Activated T-helper 1 cell treated with Interleukin-2 at 50 U/mL for 16 hours (primary cell): ENCODE results near the gene PRELID2.
"Not testable (repeated sequence)": the region's sequence is repeated elsewhere in the genome, so short reads cannot be mapped to it uniquely, and the experiment has no call there.

ENCODE experiments used
- DNase-seq: peaks from one replicate; pipeline ENCODE4 v3.0.0-alpha.2; 2020; ENCODE audit warnings: low read depth

The PRELID2 gene

GRCh38 chr5:145743396-145744061 lies 91.6 kb downstream of the PRELID2 start:
- no peak for DNase-seq

DNA sequence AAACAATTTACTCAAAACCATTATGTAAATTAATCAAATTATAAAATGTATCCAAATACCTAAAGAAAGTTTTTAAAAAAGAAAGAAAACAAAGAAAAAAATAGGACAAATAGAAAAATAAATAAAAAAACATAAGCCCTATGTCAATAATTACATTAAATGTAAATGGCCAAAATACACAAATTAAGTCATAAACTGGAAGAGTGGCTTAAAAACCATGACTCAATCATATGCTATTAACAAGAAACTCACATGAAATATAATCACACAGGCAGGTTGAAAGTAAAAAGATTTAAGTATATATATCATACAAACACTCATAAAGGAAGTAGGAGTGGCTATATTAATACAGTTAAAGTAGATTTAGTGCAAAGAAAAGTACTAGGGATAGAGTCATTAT lies 95.3 kb downstream of the PRELID2 start:
- DNase-seq: no peak

DNA sequence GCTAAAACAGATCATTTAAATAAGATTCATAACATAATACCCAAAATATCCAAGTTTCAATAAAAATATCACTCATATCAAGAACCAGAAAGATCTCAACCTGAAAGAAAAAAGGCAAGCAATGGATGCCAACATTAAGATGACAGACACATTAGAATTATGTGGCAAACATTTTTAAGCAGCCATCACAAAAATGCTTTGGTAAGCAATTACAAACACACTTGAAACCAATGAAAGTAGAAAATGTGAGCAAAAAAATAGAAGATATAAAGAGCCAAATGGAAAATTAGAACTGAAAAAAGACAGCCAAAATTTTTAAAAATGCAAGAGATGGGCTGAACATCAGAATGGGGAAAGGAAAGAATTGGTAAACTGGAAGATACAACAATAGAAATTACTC lies 96.9 kb downstream of the PRELID2 start:
- no peak for DNase-seq

GRCh38 chr5:145737578-145737977 lies 97.6 kb downstream of the PRELID2 start:
- DNase-seq: no peak

DNA sequence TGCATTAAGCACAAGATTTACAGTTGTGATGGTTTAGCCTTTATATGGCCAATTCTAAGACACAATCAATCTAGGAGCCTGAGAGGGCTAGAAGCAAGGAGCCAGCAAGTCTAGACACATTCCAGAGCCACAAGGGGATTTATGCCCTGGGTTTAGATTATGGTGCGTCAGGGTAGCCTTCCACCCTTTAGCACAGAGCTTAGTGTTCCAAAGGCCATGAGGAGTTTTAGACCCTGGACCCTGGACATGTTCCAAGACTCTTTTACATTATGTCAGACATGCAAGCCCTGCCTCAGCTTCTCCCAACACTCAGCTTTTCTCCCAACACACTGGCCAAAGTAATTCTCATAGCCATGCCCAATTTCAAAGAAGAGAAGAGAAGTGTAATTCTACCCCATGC lies 105.2 kb downstream of the PRELID2 start:
- not testable (repeated sequence) for DNase-seq

DNA sequence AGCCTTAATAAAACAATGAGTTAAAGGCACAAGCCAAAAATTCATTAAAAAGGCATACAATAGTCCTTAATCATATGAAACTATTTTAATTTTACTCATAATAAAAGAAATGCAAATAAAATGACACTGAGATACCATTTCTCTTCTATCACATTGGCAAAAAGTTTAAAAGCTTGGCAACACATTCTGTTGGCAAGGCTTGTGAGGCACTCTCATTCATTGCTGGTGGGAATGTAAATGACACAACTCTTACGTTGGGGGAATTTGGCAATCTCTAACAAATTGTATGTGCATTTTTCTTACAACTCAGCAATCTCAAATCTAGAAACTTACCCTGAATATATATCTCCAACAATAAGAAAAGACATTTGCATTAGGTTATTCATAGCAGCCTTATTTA lies 111.6 kb downstream of the PRELID2 start:
- DNase-seq: no peak

DNA sequence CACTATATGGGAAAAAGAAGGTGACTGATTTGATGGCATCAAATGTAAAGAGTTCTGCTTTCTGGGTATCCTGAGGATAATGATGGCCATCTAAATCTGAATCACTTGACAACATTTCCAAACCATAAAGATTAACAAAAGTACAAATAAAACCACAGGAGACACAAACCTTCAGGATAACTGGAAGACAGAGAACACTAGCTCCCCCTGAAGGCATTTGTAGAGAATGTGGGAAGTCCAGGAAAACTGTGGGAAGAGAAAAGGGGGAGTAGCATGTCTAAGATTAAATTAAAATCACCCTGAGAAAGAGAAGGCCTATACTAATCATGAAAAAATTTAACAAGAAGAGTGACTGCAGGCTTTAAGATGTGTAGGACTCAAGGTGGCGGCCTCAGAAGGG lies 116.2 kb downstream of the PRELID2 start:
- no peak for DNase-seq

- no peak for DNase-seq
These were observed 119.7 kb downstream of the PRELID2 start for GRCh38 chr5:145715412-145715811.

- no peak for DNase-seq
These were observed 122.9 kb downstream of the PRELID2 start for GRCh38 chr5:145712245-145712644.

GRCh38 chr5:145711417-145711816 lies 123.7 kb downstream of the PRELID2 start:
- no peak for DNase-seq
